GM19395 (cell line): ENCODE measurements around the gene TRPM3.
"Not testable (repeated sequence)": the region's sequence is repeated elsewhere in the genome, so short reads cannot be mapped to it uniquely, and the experiment has no call there.

ENCODE experiments used
- ATAC-seq: cut with Tn5 transposase; IDR thresholded peaks from one replicate; pipeline ENCODE4 v1.9.1; 2021; ENCODE audit warnings: mild to moderate bottlenecking, moderate library complexity; ENCODE audit not compliant: unreplicated experiment

The TRPM3 gene

GRCh38 chr9:70679845-70680244 lies 441.6 kb downstream of the TRPM3 start:
- no peak for ATAC-seq

GRCh38 chr9:70678153-70678552 lies 443.3 kb downstream of the TRPM3 start:
- no peak for ATAC-seq

GRCh38 chr9:70677055-70677735 lies 444.2 kb downstream of the TRPM3 start:
- no peak for ATAC-seq

GRCh38 chr9:70675868-70676370 lies 445.5 kb downstream of the TRPM3 start:
- no peak for ATAC-seq

- no peak for ATAC-seq
Measured at GRCh38 chr9:70673844-70674243, 447.6 kb downstream of the TRPM3 start.

- ATAC-seq, result no peak
Measured at GRCh38 chr9:70672161-70672649, 449.2 kb downstream of the TRPM3 start.

GRCh38 chr9:70668751-70669150 lies 452.7 kb downstream of the TRPM3 start:
- no peak for ATAC-seq

- no peak for ATAC-seq
Measured at GRCh38 chr9:70658765-70659164, 462.7 kb downstream of the TRPM3 start.

GRCh38 chr9:70656281-70656680 lies 465.1 kb downstream of the TRPM3 start:
- no peak for ATAC-seq

- no peak for ATAC-seq
Measured at GRCh38 chr9:70654144-70654543, 467.3 kb downstream of the TRPM3 start.

- ATAC-seq, result not testable (repeated sequence)
Measured at GRCh38 chr9:70644627-70645026, 476.8 kb downstream of the TRPM3 start.

GRCh38 chr9:70642341-70642740 lies 479.1 kb downstream of the TRPM3 start:
- no peak for ATAC-seq

- no peak for ATAC-seq
Measured at GRCh38 chr9:70641631-70642030, 479.8 kb downstream of the TRPM3 start.

GRCh38 chr9:70641031-70641430 lies 480.4 kb downstream of the TRPM3 start:
- ATAC-seq, result no peak

- ATAC-seq, result peak; percentile 67
Measured at GRCh38 chr9:70639853-70640814, 481.3 kb downstream of the TRPM3 start.

GRCh38 chr9:70635790-70636189 lies 485.6 kb downstream of the TRPM3 start:
- ATAC-seq, result no peak

- no peak for ATAC-seq
Measured at GRCh38 chr9:70634696-70635095, 486.7 kb downstream of the TRPM3 start.

GRCh38 chr9:70630971-70631370 lies 490.4 kb downstream of the TRPM3 start:
- no peak for ATAC-seq

- not testable (repeated sequence) for ATAC-seq
Measured at GRCh38 chr9:70629080-70629685, 492.2 kb downstream of the TRPM3 start.

- ATAC-seq, result no peak
Measured at GRCh38 chr9:70625078-70625477, 496.3 kb downstream of the TRPM3 start.

- ATAC-seq, result no peak
Measured at GRCh38 chr9:70618784-70619183, 502.6 kb downstream of the TRPM3 start.
